ENCODE results near the gene TNFRSF21. TPM values are rescaled to one million over a fixed set of nuclear protein-coding genes. Genes with fewer than 3 reads are reported as not detected.

TNFRSF21 gene
- total and polyA plus RNA-seq, 5 experiments from 2014 or later, result 0.36 to 0.38 TPM; not detected in 3

DNA sequence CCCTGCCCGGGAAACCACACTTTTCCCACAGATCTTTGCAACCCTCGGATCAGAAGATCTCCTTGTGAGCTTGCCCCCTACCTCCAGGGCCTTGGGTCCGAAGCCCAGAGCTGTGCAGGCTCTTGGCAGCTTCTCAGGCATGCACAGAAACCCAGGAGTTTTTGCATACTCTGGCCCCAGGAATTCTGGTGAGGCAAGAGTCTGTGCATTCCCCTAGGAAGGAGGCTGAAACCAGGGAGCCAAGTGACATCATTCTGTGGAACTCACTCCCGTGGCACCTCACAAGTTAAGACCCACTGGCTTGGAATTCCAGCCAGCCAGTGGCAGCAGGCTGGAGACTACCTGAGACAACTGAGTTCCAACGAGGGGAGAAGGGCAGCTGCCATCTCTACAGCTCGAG is 100.1 kb downstream of the TNFRSF21 start:
- H3K27me3 Mint-ChIP-seq, result peaks cover 0 to 2% (median 0%) of the 10 kb centered on the region in 5 donors
- no peak overlapping the region for H3K4me3 Mint-ChIP-seq
- peaks cover 0 to 14% (median 2%) of the 10 kb centered on the region in 9 donors for H3K9me3 Mint-ChIP-seq
- H3K27ac Mint-ChIP-seq, result no peak overlapping the region
- DNase-seq (no peak), ATAC-seq (no peak)
- peaks cover 0 to 4% (median 0%) of the 10 kb centered on the region in 3 donors for H3K36me3 Mint-ChIP-seq
- peaks cover 0 to 6% (median 4%) of the 10 kb centered on the region in 4 donors for H3K4me1 Mint-ChIP-seq
- POLR2A ChIA-PET, result no interaction called here

DNA sequence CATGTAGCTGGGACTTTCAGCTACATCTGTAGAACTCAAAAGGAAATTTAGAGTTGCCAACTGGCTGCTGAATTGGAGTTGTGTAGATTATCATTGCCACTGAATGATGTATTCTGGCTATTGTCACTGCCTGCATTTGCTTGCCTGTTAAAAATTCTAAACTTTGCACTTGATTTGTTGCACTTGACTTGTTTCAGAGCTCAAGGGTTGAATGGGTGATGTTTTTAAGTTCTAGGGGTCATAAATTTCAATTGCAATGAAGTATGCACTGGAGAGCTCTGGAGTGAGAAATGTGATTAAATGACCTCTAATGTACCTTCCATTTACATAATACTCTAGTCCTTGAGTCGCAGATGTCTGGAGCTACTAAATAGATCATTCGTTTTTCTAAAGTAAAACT is 102.4 kb downstream of the TNFRSF21 start:
- peaks cover 14 to 25% (median 21%) of the 10 kb centered on the region in 4 donors for H3K4me1 Mint-ChIP-seq
- H3K4me3 Mint-ChIP-seq, result no peak overlapping the region
- no peak for DNase-seq
- H3K9me3 Mint-ChIP-seq, result peaks cover 0 to 6% (median 0%) of the 10 kb centered on the region in 9 donors
- ATAC-seq, result no peak
- POLR2A ChIA-PET, result no interaction called here
- H3K36me3 Mint-ChIP-seq, result peaks cover 0 to 2% (median 0%) of the 10 kb centered on the region in 3 donors
- H3K27ac Mint-ChIP-seq, result no peak overlapping the region
- peaks cover 0 to 2% (median 0%) of the 10 kb centered on the region in 5 donors for H3K27me3 Mint-ChIP-seq

DNA sequence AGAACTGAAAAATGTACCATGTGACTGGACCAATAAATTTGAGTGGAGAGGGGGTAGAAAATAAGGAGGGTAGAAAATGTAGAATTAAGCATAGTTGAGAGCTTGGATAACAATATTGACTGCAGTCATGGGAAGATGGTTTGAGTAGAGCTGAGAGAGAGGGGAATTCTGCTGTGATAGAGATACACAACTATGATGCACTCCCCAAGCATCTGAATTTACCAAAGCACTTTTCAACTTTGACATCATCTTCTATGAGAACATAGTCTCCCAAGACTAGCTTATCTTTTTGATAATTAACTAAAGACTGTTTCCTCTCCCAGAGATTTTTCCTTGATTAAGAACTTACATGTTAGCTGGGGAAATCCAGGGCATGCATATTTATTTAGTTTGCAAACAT is 103.1 kb downstream of the TNFRSF21 start:
- Mint-ChIP-seq H3K36me3 (peaks cover 0 to 1% (median 0%) of the 10 kb centered on the region in 3 donors), H3K4me1 (peaks cover 14 to 27% (median 21%) of the 10 kb centered on the region in 4 donors), H3K4me3 (no peak overlapping the region), H3K9me3 (peaks cover 0 to 1% (median 0%) of the 10 kb centered on the region in 9 donors), H3K27ac (peak overlapping the region in 2 of 10 donors; percentile 2 to 62), H3K27me3 (peaks cover 0 to 2% (median 0%) of the 10 kb centered on the region in 5 donors)
- DNase-seq, result no peak
- ATAC-seq, result no peak
- POLR2A ChIA-PET, result no interaction called here

DNA sequence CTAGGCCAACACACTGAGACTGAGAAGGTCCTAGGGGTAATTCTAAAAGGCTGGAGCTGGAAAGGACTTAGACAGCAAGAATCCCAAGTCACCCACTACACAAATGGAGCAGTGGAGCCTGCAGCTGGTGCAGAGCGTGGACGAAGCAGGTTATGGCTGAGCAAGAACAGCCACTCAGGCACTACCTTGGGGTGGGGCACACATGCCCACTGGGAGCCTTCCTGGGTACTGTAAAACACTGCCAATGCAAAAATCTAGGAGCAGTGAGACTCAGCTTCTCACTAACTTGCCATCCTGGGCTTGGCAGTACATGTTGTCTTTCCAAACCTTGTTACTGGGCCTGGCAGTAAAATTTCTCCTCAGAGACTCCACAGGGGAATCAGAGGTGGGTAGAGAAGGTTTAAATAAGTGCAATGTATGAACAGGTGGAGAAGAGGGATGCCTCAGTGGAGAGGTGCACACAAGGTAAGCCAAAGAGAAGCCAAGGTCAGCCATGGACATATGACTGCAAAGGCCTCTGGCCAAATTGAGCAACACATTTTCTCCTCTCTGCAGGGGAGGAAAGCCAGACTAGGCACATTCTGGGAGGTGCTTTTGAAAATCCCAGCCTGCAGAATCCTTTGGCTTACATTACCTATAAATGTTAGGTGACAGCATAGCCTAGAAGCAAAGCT is 105.6 kb downstream of the TNFRSF21 start:
- POLR2A ChIA-PET, result no interaction called here
- ATAC-seq, result no peak
- Mint-ChIP-seq H3K36me3 (no peaks in the 10 kb centered on the region), H3K27me3 (no peaks in the 10 kb centered on the region), H3K4me1 (peaks cover 14 to 29% (median 22%) of the 10 kb centered on the region in 4 donors), H3K9me3 (no peaks in the 10 kb centered on the region), H3K27ac (peak overlapping the region; percentile 74 to 98 (median 90)), H3K4me3 (peak overlapping the region in 4 of 10 donors; percentile 31 to 63 (median 52))
- DNase-seq, result no peak

DNA sequence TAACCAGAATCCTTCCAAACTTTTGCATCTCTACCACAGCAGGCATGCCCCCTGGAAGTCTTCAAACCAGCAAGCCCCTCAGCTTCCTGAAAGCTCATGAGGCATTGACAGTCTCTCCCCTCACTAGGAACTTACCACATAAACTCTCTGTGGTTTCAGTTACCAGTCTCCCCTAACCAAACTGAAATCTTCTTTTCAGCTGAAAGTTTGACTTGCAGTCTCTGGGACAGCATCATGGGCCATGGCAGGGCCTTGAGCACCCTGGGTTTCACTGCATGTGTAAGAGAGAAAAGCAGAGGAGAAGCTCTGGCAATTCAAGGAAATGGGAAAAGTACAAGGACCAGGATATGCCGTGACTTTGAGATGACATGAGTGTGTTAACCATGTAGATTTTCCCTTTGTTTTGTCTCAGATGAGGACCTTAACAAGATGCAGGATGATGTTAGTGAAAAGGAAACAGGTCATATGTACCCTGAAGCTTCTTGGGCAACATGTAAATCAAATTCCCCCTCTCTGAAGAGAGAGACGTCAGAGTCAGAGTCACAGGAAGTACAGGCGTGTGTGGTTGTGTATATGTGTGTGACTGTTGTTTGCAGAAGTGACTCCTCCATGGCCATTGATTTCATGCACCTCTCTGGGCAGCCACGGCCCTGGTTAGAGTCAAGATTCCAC is 106.3 kb downstream of the TNFRSF21 start:
- ATAC-seq, result peak; percentile 68 to 88
- peak in 6 of 10 donors; percentile 6 to 66 (median 36) for DNase-seq
- Mint-ChIP-seq H3K27ac (peak overlapping the region; percentile 74 to 98 (median 90)), H3K36me3 (no peaks in the 10 kb centered on the region), H3K9me3 (no peaks in the 10 kb centered on the region), H3K4me1 (peaks cover 17 to 32% (median 22%) of the 10 kb centered on the region in 4 donors), H3K4me3 (peak overlapping the region in 8 of 10 donors; percentile 10 to 63 (median 38)), H3K27me3 (no peaks in the 10 kb centered on the region)
- POLR2A ChIA-PET, result no interaction called here

DNA sequence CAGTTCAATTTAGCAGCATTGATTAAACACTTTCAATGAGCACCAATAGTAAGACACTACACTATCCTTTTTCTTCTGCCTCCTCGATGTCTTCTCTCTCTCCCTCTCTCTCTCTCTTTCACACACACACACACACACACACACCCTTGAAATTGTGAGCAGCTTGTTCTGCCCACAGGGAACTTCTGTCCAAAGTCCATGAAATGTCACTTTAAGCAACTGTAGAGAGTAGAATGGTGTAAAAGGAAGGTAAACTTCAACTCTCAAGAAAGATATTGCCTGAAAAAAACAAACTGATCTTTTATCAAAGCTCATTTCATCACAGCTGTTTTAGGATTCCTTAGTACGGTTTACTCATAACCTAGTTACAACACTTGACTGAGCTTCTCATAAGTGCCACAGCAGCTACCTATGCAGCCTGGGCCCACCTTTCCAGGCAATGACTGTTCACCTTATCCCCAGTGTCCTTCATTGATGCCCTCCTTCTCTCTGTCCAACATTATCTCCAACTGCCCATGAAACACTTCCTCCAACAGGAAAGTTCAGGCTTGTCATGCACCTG is 107.0 kb downstream of the TNFRSF21 start:
- Mint-ChIP-seq H3K4me3 (peak overlapping the region in 6 of 10 donors; percentile 15 to 63 (median 44)), H3K27me3 (no peaks in the 10 kb centered on the region), H3K4me1 (peaks cover 20 to 39% (median 27%) of the 10 kb centered on the region in 4 donors), H3K9me3 (no peaks in the 10 kb centered on the region), H3K36me3 (no peaks in the 10 kb centered on the region), H3K27ac (peak overlapping the region; percentile 74 to 98 (median 90))
- ATAC-seq (no peak), DNase-seq (peak in 1 of 10 donors; percentile 2)
- POLR2A ChIA-PET, result no interaction called here

DNA sequence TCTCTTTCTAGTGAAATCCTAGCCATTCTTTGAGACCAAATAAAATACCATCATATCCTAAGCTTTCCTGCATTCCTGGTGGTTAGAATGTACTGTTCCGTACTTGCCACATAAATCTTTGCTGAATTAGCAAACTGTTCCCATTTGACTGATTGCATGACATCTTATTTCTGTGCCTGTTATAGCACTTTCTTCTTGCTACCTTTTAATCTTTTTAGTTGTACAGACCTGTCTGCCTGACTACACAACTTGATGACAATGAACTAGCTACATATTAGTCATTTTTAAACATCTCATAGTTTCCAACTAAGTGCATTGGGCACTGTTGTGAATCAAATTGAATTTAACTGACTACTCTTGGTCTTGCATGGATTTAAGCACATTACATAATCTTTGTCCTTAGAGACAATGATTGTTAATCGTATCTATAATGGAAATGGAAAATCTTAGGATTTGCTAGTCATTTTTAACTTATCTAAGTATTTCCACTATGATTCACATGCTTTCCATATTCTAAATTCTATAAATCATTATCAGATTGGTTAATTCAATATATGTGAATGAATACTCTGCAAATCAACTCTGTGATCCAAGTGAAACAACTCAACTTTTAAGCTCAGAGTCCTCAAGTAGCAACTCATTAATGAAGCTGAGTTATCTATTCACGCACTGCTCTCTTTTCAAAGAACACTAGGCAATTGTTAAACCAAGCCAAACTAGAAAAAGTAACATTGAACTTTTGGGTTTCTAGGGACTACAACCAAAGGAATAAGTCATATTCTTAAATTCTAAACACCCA is 109.0 kb downstream of the TNFRSF21 start:
- ATAC-seq (no peak), DNase-seq (no peak)
- Mint-ChIP-seq H3K4me3 (no peak overlapping the region), H3K9me3 (no peaks in the 10 kb centered on the region), H3K36me3 (no peaks in the 10 kb centered on the region), H3K27ac (no peak overlapping the region), H3K27me3 (no peaks in the 10 kb centered on the region), H3K4me1 (peaks cover 20 to 43% (median 29%) of the 10 kb centered on the region in 4 donors)
- POLR2A ChIA-PET, result no interaction called here

DNA sequence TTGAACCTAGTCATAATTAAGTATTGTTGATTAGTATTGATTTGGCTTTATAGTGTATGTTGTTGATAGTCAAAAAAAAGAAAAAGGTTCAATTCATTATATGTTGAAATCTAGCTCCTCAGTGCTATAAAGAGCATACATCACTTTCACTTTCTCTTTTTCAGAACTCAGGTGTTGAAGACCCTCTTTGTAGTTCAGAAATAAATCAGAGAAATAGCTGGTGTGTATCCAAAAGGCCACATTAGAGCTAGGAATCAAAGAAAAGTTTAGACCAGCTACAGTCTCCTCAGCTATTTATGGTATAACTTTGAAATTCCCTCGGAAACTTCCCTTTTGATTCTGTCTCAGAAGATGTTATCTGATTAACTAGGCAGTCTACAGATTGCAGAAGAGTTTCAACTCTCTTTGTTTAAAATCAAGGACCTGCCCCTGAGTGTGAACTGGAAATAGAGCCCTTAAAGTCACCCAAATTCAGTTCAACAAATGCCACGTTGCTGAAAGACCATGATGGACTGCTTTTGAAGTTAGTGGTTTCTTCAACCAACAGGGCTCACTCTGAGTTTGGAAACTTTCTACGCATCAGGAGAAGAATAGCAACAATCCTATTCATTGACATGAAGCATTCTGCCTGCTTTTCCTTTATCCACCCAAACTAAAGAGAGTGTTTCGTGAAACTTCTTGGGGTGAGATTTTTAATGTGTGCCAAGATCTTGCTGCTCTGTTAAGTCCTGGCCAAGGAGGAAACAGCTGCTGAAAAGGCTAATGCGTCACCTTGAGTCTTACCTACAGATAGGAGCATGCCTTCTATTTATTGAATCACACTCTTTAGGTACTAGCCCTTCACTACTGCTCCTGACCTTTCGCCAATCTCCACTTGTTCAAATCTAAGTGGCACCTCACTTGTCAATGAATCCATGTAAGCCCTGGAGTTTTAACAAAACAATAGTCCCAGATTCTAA is 111.7 kb downstream of the TNFRSF21 start:
- peak; percentile 60 to 68 for ATAC-seq
- Mint-ChIP-seq H3K27me3 (no peaks in the 10 kb centered on the region), H3K9me3 (no peaks in the 10 kb centered on the region), H3K36me3 (no peaks in the 10 kb centered on the region), H3K4me3 (peak overlapping the region; percentile 61 to 83 (median 72)), H3K27ac (peak overlapping the region; percentile 68 to 92 (median 82)), H3K4me1 (peaks cover 7 to 25% (median 16%) of the 10 kb centered on the region in 4 donors)
- POLR2A ChIA-PET, result no interaction called here
- DNase-seq, result peak in 3 of 10 donors; percentile 10 to 23 (median 22)

DNA sequence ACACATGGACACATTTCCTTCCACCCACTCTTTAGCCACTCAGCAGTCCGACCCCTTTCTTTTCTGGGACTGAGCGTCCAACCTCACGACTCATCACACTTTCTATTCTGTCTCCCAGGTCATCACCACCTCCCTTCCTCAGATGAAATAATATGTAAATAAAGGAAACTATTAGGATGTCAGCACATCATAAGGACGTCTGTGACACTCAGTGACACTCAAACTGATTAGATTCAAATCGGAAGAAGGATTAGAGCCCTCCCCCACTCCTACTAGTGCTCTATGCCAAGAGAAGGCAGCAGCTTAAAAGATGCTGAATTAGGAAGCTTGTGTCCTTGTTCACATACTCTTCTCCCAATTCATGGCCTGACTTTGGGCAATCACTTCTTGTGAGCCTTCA is 113.6 kb downstream of the TNFRSF21 start:
- H3K4me3 Mint-ChIP-seq, result no peak overlapping the region
- H3K27me3 Mint-ChIP-seq, result no peaks in the 10 kb centered on the region
- H3K36me3 Mint-ChIP-seq, result no peaks in the 10 kb centered on the region
- POLR2A ChIA-PET, result no interaction called here
- peaks cover 2 to 16% (median 10%) of the 10 kb centered on the region in 4 donors for H3K4me1 Mint-ChIP-seq
- peak overlapping the region in 1 of 10 donors; percentile 54 for H3K27ac Mint-ChIP-seq
- ATAC-seq (no peak), DNase-seq (no peak)
- no peaks in the 10 kb centered on the region for H3K9me3 Mint-ChIP-seq

DNA sequence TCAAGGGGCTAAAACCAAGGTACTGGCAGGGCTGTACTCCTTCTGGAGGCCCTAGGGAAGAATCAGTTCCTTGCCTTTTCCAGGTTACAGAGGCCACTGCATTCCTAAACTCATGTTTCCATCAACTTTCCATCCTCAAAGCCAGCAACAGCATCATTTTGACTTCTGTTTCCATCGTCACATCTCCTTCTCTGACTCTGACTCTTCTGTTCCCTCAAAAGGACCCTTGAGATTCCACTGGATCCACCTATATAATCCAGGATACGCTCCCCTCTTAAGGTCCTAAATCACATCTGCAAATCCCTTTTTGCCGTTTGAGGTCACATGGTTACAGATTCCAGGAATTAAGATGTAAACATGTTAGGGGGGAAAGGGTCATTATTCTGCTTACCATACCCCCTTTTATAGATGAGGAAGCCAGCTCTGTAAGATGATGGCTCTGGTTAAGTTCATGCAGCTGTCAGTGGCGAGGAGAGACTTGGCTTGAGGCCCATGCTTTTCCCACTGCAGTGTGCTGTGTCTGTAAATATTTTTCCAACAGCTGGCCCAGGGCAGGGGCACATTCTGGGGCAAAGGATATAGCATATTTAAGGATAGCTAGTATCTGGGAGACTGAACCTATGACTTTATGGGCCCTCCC is 114.6 kb downstream of the TNFRSF21 start:
- POLR2A ChIA-PET, result no interaction called here
- peaks cover 0 to 16% (median 10%) of the 10 kb centered on the region in 4 donors for H3K4me1 Mint-ChIP-seq
- no peaks in the 10 kb centered on the region for H3K27me3 Mint-ChIP-seq
- DNase-seq (no peak), ATAC-seq (no peak)
- no peak overlapping the region for H3K4me3 Mint-ChIP-seq
- peak overlapping the region in 1 of 10 donors; percentile 54 for H3K27ac Mint-ChIP-seq
- no peaks in the 10 kb centered on the region for H3K9me3 Mint-ChIP-seq
- no peaks in the 10 kb centered on the region for H3K36me3 Mint-ChIP-seq

DNA sequence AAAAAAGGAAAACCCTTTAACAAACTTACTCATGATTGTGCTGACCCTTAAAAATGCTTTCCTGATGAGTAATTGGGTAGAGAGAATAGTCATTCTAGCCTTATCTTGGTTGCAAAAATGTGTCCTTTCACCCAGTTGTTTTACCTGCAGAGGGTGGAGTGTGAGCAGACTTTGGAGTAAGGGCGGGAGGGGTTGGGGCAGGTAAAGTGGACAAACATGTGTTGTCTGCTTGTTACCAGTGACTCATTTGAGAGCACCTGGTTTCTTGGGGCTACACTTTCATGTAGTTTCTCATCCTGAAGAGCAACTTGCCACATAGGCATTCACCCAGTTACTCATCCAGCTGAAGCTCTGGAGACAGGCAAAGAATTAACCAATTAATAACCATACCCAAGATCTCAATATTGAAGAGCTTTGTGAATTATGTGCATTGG is 121.1 kb downstream of the TNFRSF21 start:
- Mint-ChIP-seq H3K9me3 (peaks cover 0 to 2% (median 0%) of the 10 kb centered on the region in 9 donors), H3K4me3 (no peak overlapping the region), H3K27me3 (peaks cover 0 to 4% (median 0%) of the 10 kb centered on the region in 5 donors), H3K4me1 (no peaks in the 10 kb centered on the region), H3K27ac (no peak overlapping the region), H3K36me3 (no peaks in the 10 kb centered on the region)
- ATAC-seq (no peak), DNase-seq (no peak)
- POLR2A ChIA-PET, result no interaction called here

All from naive thymus-derived CD8-positive, alpha-beta T cell (primary cell).